Caco-2 (cell line): ENCODE data around the gene KIF26B. TPM values are rescaled to one million over a fixed set of nuclear protein-coding genes. Genes with fewer than 3 reads are reported as not detected.

Source experiments
- BruUV-seq: library from RNA; stranded (reverse); fragments of 400-500 nt; replicated peaks from 2 replicates; lab custom pipeline; 2021; lab: Mats Ljungman, UMichigan
- CTCF ChIA-PET: fragments of 300-600 bp; sonication (Branson Sonifier 250); formaldehyde crosslinking; loops from one replicate; lab custom pipeline; 2022; ENCODE audit warnings: antibody characterized with exemption; lab: Charles Lee
- POLR2A ChIA-PET: fragments of 300-600 bp; sonication (Branson Sonifier 250); formaldehyde crosslinking; loops from one replicate; lab custom pipeline; 2022; ENCODE audit warnings: antibody characterized with exemption; lab: Charles Lee
- DNase-seq, 2 experiments: peaks; one replicate each; pipeline versions ENCODE4 v3.0.0 to v3.0.0-alpha.2; 2020 to 2022
- H3K27me3 ChIP-seq: replicated peaks from 2 replicates; pipeline ENCODE4 v1.6.0; 2011; ENCODE audit warnings: low read length; ENCODE audit not compliant: control insufficient read depth, insufficient read depth
- H3K36me3 ChIP-seq: 2 replicates; pipeline ENCODE4 v1.5.1; 2011; ENCODE audit warnings: low read length; ENCODE audit not compliant: control insufficient read depth, insufficient read depth
- H3K4me1 ChIP-seq: fragments of 250-450 bp; sonication (Bioruptor Pico); 2 replicates; pipeline ENCODE4 v1.5.1; 2020; ENCODE audit warnings: mild to moderate bottlenecking
- H3K4me3 ChIP-seq: 2 replicates; pipeline ENCODE4 v1.5.1; 2011; ENCODE audit warnings: low read depth, mild to moderate bottlenecking, control low read depth, low read length
- H3K9me3 ChIP-seq: fragments of 250-450 bp; sonication (Bioruptor Pico); 2 replicates; pipeline ENCODE4 v1.5.1; 2020; ENCODE audit warnings: mild to moderate bottlenecking, moderate library complexity
- H3K27ac Mint-ChIP-seq: one replicate; pipeline ENCODE4 v1.8.0; 2022; ENCODE audit warnings: mixed read lengths; ENCODE audit not compliant: unreplicated experiment
- H3K27me3 Mint-ChIP-seq: one replicate; pipeline ENCODE4 v1.8.0; 2022; ENCODE audit warnings: mixed read lengths; ENCODE audit not compliant: insufficient read depth, unreplicated experiment
- H3K36me3 Mint-ChIP-seq: one replicate; pipeline ENCODE4 v1.8.0; 2022; ENCODE audit warnings: mild to moderate bottlenecking, mixed read lengths; ENCODE audit not compliant: insufficient read depth, unreplicated experiment
- H3K4me1 Mint-ChIP-seq: one replicate; pipeline ENCODE4 v1.8.0; 2022; ENCODE audit warnings: low read depth, mixed read lengths; ENCODE audit not compliant: unreplicated experiment
- H3K4me3 Mint-ChIP-seq: one replicate; pipeline ENCODE4 v1.8.0; 2022; ENCODE audit warnings: mild to moderate bottlenecking, moderate library complexity, mixed read lengths; ENCODE audit not compliant: unreplicated experiment
- H3K9me3 Mint-ChIP-seq: one replicate; pipeline ENCODE4 v1.8.0; 2022; ENCODE audit warnings: mixed read lengths; ENCODE audit not compliant: unreplicated experiment
- CTCF ChIP-seq, 2 experiments: fragments of 200-600 bp in 1 of 2; IDR thresholded peaks; 1 replicate in 1 of 2; 2 replicates in 1 of 2; pipeline versions ENCODE4 v1.5.1 to v1.8.0; 2011 to 2022; ENCODE audit warnings: antibody characterized with exemption in 1 of 2, control low read depth in 1 of 2, inconsistent platforms in 1 of 2, low read depth in 1 of 2, low read length in 1 of 2, mild to moderate bottlenecking in 1 of 2, moderate library complexity in 1 of 2; ENCODE audit not compliant: insufficient read depth in 1 of 2, severe bottlenecking in 1 of 2, unreplicated experiment in 1 of 2
- intact Hi-C: fragments of 100-400 bp; cut with micrococcal nuclease; formaldehyde crosslinking; loops from one replicate; pipeline ENCODE4 v1.10.0; 2022; ENCODE audit not compliant: unreplicated experiment
- total RNA-seq: library from RNA; stranded (reverse); gene quantifications from 2 replicates; pipeline ENCODE4 v1.2.3, GENCODE V29; 2022

The KIF26B gene
- total RNA-seq, 1 experiment from 2014 or later, result 4.9 TPM

GRCh38 chr1:245365095-245366020, 210.6 kb downstream of the KIF26B start:
- peak overlapping the region; percentile 56 for H3K27ac Mint-ChIP-seq
- Histone ChIP-seq H3K36me3 (no peaks in the 10 kb centered on the region), H3K9me3 (no peaks in the 10 kb centered on the region), H3K4me3 (no peak overlapping the region), H3K4me1 (no peaks in the 10 kb centered on the region), H3K27me3 (no peaks in the 10 kb centered on the region)
- no peaks in the 10 kb centered on the region for H3K27me3 Mint-ChIP-seq
- no peaks in the 10 kb centered on the region for H3K9me3 Mint-ChIP-seq
- ChIA-PET POLR2A (no interaction called here), CTCF (interaction anchor here (0.6 kb wide), 1 partner anchor 20 kb away, joined by 5 read pairs; no protein-coding TSS in a partner anchor)
- TF ChIP-seq CTCF (IDR thresholded peaks at IDR 0.05; ENCODE audit: insufficient read depth in 1 of 2, low read depth in 1 of 2, low read length in 1 of 2, severe bottlenecking in 1 of 2, unreplicated experiment in 1 of 2), result no peak
- no TSS peak for BruUV-seq
- H3K4me1 Mint-ChIP-seq, result peaks cover 6% of the 10 kb centered on the region
- H3K36me3 Mint-ChIP-seq, result no peaks in the 10 kb centered on the region
- intact Hi-C loops, result no loop called here
- no peak overlapping the region for H3K4me3 Mint-ChIP-seq
- DNase-seq, result no peak

GRCh38 chr1:245366886-245367285, 212.1 kb downstream of the KIF26B start:
- TF ChIP-seq CTCF (IDR thresholded peaks at IDR 0.05; ENCODE audit: insufficient read depth in 1 of 2, low read depth in 1 of 2, low read length in 1 of 2, severe bottlenecking in 1 of 2, unreplicated experiment in 1 of 2), result no peak
- Mint-ChIP-seq H3K4me3 (no peak overlapping the region), H3K36me3 (no peaks in the 10 kb centered on the region), H3K9me3 (no peaks in the 10 kb centered on the region), H3K27ac (no peak overlapping the region), H3K27me3 (no peaks in the 10 kb centered on the region), H3K4me1 (peaks cover 6% of the 10 kb centered on the region)
- ChIA-PET CTCF (no interaction called here), POLR2A (no interaction called here)
- intact Hi-C loops, result no loop called here
- Histone ChIP-seq H3K36me3 (no peaks in the 10 kb centered on the region), H3K27me3 (no peaks in the 10 kb centered on the region), H3K9me3 (no peaks in the 10 kb centered on the region), H3K4me1 (no peaks in the 10 kb centered on the region), H3K4me3 (no peak overlapping the region)
- DNase-seq, result no peak
- no TSS peak for BruUV-seq

- Histone ChIP-seq H3K27me3 (no peaks in the 10 kb centered on the region), H3K4me1 (no peaks in the 10 kb centered on the region), H3K36me3 (no peaks in the 10 kb centered on the region), H3K9me3 (no peaks in the 10 kb centered on the region), H3K4me3 (no peak overlapping the region)
- no peaks in the 10 kb centered on the region for H3K27me3 Mint-ChIP-seq
- no peaks in the 10 kb centered on the region for H3K9me3 Mint-ChIP-seq
- DNase-seq, result no peak
- intact Hi-C loops, result no loop called here
- H3K4me1 Mint-ChIP-seq, result no peaks in the 10 kb centered on the region
- H3K36me3 Mint-ChIP-seq, result no peaks in the 10 kb centered on the region
- H3K27ac Mint-ChIP-seq, result no peak overlapping the region
- TF ChIP-seq CTCF (IDR thresholded peaks at IDR 0.05; ENCODE audit: insufficient read depth in 1 of 2, low read depth in 1 of 2, low read length in 1 of 2, severe bottlenecking in 1 of 2, unreplicated experiment in 1 of 2), result no peak
- ChIA-PET POLR2A (no interaction called here), CTCF (no interaction called here)
- H3K4me3 Mint-ChIP-seq, result no peak overlapping the region
- no TSS peak for BruUV-seq
These were observed 215.5 kb downstream of the KIF26B start for GRCh38 chr1:245370175-245370825.
